Measurements from ENCODE around the gene PUSL1. TPM values are rescaled to one million over a fixed set of nuclear protein-coding genes. Genes with fewer than 3 reads are reported as not detected.
"Not testable (repeated sequence)": the region's sequence is repeated elsewhere in the genome, so short reads cannot be mapped to it uniquely, and the experiment has no call there.

PUSL1 gene
- total RNA-seq, 6 experiments from 2014 or later: 5.6 to 21.6 (median 8.4) TPM

- H3K27ac ChIP-seq: no peak overlapping the region
- DNase-seq (no peak), ATAC-seq (no peak)
- peaks cover 0 to 47% (median 15%) of the 10 kb centered on the region in 4 donors for H3K36me3 ChIP-seq
- no peaks in the 10 kb centered on the region for H3K27me3 ChIP-seq
- TF ChIP-seq POLR2A (IDR thresholded peaks at IDR 0.05): no peak
- no peak for TF ChIP-seq CTCF (IDR thresholded peaks at IDR 0.05)
- WGBS (ENCODE audit: insufficient coverage, low coverage, low lambda C conversion rate, missing lambda C conversion rate): 75% methylated on average over 21 of the region's 26 CpGs
- no peak overlapping the region for H3K4me3 ChIP-seq
- intact Hi-C loops (cut with DNase I): no loop called here
- H3K9me3 ChIP-seq: no peaks in the 10 kb centered on the region
- peaks cover 0 to 18% (median 0%) of the 10 kb centered on the region in 4 donors for H3K4me1 ChIP-seq
Measured at GRCh38 chr1:1315435-1315954, 7.1 kb downstream of the PUSL1 start.

- Histone ChIP-seq H3K4me1 (peaks cover 0 to 18% (median 0%) of the 10 kb centered on the region in 4 donors), H3K36me3 (peaks cover 0 to 43% (median 15%) of the 10 kb centered on the region in 4 donors)
- WGBS (ENCODE audit: insufficient coverage, low coverage, low lambda C conversion rate, missing lambda C conversion rate): 83% methylated on average over 6 of the region's 8 CpGs
- H3K4me3 ChIP-seq; H3K9me3 ChIP-seq; H3K27ac ChIP-seq; ATAC-seq; H3K27me3 ChIP-seq; DNase-seq; intact Hi-C loops (cut with DNase I): not testable (repeated sequence)
Measured at GRCh38 chr1:1316199-1316598, 7.8 kb downstream of the PUSL1 start.

GRCh38 chr1:1317420-1317819 is 9.0 kb downstream of the PUSL1 start:
- H3K36me3 ChIP-seq: peaks cover 0 to 31% (median 15%) of the 10 kb centered on the region in 4 donors
- peaks cover 0 to 18% (median 0%) of the 10 kb centered on the region in 4 donors for H3K4me1 ChIP-seq
- no peaks in the 10 kb centered on the region for H3K9me3 ChIP-seq
- no peak for TF ChIP-seq CTCF (IDR thresholded peaks at IDR 0.05)
- no peak for TF ChIP-seq POLR2A (IDR thresholded peaks at IDR 0.05)
- H3K27ac ChIP-seq: no peak overlapping the region
- no peaks in the 10 kb centered on the region for H3K27me3 ChIP-seq
- no peak overlapping the region for H3K4me3 ChIP-seq
- WGBS (ENCODE audit: insufficient coverage, low coverage, low lambda C conversion rate, missing lambda C conversion rate): 90% methylated on average over 6 of the region's 6 CpGs
- DNase-seq (no peak), ATAC-seq (no peak)
- intact Hi-C loops (cut with DNase I): no loop called here

GRCh38 chr1:1318131-1318652 is 9.8 kb downstream of the PUSL1 start:
- H3K9me3 ChIP-seq: no peaks in the 10 kb centered on the region
- TF ChIP-seq CTCF (IDR thresholded peaks at IDR 0.05): no peak
- TF ChIP-seq POLR2A (IDR thresholded peaks at IDR 0.05): no peak
- H3K4me1 ChIP-seq: peaks cover 0 to 19% (median 0%) of the 10 kb centered on the region in 4 donors
- H3K4me3 ChIP-seq: no peak overlapping the region
- H3K27me3 ChIP-seq: no peaks in the 10 kb centered on the region
- DNase-seq (peak in 2 of 3 donors; percentile 75 to 76), ATAC-seq (peak; percentile 68 to 85 (median 82))
- H3K36me3 ChIP-seq: peaks cover 0 to 23% (median 14%) of the 10 kb centered on the region in 4 donors
- H3K27ac ChIP-seq: no peak overlapping the region
- 59% methylated on average over 7 of the region's 9 CpGs for WGBS (ENCODE audit: insufficient coverage, low coverage, low lambda C conversion rate, missing lambda C conversion rate)
- intact Hi-C loops (cut with DNase I): no loop called here

- WGBS (ENCODE audit: insufficient coverage, low coverage, low lambda C conversion rate, missing lambda C conversion rate): 83% methylated on average over 8 of the region's 36 CpGs
- H3K36me3 ChIP-seq: peaks cover 0 to 15% (median 9%) of the 10 kb centered on the region in 4 donors
Measured at GRCh38 chr1:1318777-1319645, 10.6 kb downstream of the PUSL1 start.

More at GRCh38 chr1:1318777-1319645, 10.6 kb downstream of the PUSL1 start:
- intact Hi-C loops (cut with DNase I): no loop called here
- no peak for ATAC-seq
- no peaks in the 10 kb centered on the region for H3K27me3 ChIP-seq
- DNase-seq: no peak
- H3K4me3 ChIP-seq: no peak overlapping the region
- TF ChIP-seq POLR2A (IDR thresholded peaks at IDR 0.05): no peak
- TF ChIP-seq CTCF (IDR thresholded peaks at IDR 0.05): no peak
- no peak overlapping the region for H3K27ac ChIP-seq
- H3K9me3 ChIP-seq: no peaks in the 10 kb centered on the region
- peaks cover 0 to 22% (median 0%) of the 10 kb centered on the region in 4 donors for H3K4me1 ChIP-seq

Data from right lobe of liver (tissue), 6 donors.